Astrocyte of the cerebellum (primary cell): ENCODE measurements around the gene DNAJC2.

Experiments
- DNase-seq: peaks from one replicate; pipeline ENCODE4 v3.0.0-alpha.2; 2011; ENCODE audit warnings: low read depth
- H3K4me3 ChIP-seq: 2 replicates; pipeline ENCODE4 v1.5.1; 2011; ENCODE audit warnings: mild to moderate bottlenecking, low read depth, low read length, moderate library complexity
- in situ Hi-C: cut with HindIII; loops from 2 replicates; pipeline ENCODE4 v1.10.0; 2017; ENCODE audit warnings: low sequenced_read_pairs
- TF ChIP-seq, protein P1 (sequence below): IDR thresholded peaks from 2 replicates; pipeline ENCODE4 v1.5.1; 2012; ENCODE audit warnings: low read length, low read depth, moderate library complexity, mild to moderate bottlenecking; ENCODE audit errors: missing control alignments

The DNAJC2 gene

DNA sequence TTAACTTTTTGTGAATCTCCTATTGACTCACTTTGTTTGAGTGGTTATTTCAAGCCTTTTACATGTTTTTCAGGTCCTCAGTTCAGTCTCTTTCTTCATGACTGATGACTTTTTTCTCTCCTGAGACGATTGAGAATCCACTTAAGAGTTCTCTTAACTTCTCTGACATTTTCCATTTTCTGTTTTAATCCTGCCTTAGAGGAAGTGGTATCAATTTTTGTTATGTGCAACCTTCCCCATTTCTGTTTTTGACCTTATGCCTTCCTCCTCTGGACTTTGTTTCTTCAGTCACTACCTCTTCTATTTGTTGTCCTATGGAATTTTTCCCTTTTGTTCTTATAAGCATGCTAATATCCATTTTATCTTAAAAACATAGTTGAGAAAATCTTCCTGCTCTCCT is 5.2 kb upstream of the DNAJC2 start:
- TF ChIP-seq, protein P1, sequence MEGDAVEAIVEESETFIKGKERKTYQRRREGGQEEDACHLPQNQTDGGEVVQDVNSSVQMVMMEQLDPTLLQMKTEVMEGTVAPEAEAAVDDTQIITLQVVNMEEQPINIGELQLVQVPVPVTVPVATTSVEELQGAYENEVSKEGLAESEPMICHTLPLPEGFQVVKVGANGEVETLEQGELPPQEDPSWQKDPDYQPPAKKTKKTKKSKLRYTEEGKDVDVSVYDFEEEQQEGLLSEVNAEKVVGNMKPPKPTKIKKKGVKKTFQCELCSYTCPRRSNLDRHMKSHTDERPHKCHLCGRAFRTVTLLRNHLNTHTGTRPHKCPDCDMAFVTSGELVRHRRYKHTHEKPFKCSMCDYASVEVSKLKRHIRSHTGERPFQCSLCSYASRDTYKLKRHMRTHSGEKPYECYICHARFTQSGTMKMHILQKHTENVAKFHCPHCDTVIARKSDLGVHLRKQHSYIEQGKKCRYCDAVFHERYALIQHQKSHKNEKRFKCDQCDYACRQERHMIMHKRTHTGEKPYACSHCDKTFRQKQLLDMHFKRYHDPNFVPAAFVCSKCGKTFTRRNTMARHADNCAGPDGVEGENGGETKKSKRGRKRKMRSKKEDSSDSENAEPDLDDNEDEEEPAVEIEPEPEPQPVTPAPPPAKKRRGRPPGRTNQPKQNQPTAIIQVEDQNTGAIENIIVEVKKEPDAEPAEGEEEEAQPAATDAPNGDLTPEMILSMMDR, result no peak
- no peak overlapping the region for H3K4me3 ChIP-seq
- in situ Hi-C loops, result no loop called here
- no peak for DNase-seq

DNA sequence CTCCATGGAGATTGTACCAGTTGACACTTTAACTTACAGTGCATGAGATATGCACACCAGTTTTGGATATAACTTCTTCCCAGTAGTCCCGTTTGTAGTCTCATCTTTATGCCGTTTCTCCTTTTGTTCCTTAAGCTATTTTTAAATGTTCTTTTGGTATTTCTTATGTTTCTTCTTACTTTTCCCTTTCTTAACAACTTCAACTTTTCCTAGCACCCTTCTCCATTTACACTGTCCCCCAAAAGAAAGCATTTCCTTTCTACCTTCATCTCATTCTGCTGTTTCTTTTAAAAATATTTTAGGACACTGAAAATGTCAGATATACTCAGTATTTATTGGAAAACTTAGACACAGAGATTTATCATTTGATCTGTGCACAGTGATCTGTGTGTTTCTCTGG is 4.4 kb upstream of the DNAJC2 start:
- TF ChIP-seq, protein P1, result no peak
- no peak for DNase-seq
- peak overlapping the region; percentile 95 for H3K4me3 ChIP-seq
- in situ Hi-C loops, result no loop called here

DNA sequence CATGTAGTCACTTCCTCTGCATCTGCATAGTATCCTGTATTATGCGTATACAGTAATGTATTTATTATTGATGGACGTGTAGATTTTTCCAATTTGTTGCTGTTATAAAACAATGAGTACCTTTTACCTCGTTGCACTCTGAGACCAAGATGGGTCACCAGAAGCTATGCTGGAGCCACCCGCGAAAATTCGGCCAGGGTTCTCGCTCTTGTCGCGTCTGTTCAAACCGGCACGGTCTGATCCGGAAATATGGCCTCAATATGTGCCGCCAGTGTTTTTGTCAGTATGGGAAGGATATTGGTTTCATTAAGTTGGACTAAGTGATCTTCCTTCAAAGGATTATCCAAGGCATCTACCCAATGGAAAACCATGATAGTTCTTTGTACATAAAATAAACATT is 3.9 kb upstream of the DNAJC2 start:
- in situ Hi-C loops, result no loop called here
- TF ChIP-seq, protein P1, result no peak
- DNase-seq, result no peak

DNA sequence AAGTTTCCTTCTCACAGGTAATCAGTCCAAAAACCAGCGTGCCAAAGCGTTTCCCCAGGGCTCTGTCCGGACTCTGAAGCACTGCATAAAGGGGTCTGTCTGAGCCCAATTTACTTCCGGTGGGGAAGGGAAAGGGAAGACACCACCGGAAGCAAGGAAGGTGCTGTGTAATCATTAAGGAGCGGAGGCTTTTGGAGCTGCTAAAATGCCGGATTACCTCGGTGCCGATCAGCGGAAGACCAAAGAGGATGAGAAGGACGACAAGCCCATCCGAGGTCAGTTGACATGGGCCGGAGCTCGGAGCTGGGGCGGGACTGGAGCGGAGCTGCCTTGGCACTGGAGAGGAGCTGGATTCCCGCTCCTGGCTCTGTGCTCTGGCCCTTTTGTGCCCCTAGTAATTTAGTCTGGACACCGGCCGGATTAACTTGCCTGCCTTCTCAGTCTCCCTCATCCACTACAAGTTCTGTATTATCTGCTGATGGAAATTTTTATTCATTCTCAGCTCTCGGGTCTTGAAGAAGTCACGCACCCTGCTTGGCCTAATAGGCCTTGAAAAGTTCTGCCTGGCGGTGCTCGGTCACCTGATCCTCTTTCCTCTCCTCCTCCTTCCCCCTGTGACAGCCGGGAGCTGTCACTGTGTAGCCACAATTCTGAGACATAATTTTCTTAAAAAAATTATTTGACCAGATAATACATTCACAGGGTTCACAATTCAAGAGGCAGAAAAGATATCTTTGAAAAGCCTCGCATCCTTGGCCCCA is 3.1 kb upstream of the DNAJC2 start, which contains the start of gene PSMC2:
Gene PSMC2, plus strand, starts transcription at position 137 of the 761 bp plus-strand sequence. Its CDS starts 69 bp downstream, at position 206.
- peak; percentile 85 for DNase-seq
- in situ Hi-C loops, result no loop called here
- H3K4me3 ChIP-seq, result peak within 1 kb of the TSS; percentile 95
- TF ChIP-seq, protein P1, result no peak

More for the DNA sequence above, 3.9 kb upstream of the DNAJC2 start:
- peak overlapping the region; percentile 95 for H3K4me3 ChIP-seq

DNA sequence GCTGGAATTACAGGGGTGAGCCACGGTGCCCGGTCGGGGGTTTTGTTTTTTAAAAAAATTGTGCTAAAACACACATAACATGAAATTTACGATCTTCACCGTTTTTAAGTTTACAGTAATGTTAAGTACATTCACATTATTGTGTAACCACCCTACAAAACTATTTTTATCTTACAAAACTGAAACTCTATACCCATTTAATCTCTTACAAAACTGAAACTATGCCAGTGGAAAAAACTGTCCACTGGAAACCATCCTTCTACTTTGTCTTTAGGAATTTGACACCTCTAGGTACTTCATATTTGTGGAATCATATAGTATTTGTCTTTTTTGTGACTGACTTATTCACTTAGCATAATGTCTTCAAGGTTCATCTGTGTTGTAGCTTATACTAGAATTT is 1.8 kb upstream of the DNAJC2 start:
- DNase-seq, result no peak
- in situ Hi-C loops, result no loop called here
- TF ChIP-seq, protein P1, result no peak
- no peak overlapping the region for H3K4me3 ChIP-seq

DNA sequence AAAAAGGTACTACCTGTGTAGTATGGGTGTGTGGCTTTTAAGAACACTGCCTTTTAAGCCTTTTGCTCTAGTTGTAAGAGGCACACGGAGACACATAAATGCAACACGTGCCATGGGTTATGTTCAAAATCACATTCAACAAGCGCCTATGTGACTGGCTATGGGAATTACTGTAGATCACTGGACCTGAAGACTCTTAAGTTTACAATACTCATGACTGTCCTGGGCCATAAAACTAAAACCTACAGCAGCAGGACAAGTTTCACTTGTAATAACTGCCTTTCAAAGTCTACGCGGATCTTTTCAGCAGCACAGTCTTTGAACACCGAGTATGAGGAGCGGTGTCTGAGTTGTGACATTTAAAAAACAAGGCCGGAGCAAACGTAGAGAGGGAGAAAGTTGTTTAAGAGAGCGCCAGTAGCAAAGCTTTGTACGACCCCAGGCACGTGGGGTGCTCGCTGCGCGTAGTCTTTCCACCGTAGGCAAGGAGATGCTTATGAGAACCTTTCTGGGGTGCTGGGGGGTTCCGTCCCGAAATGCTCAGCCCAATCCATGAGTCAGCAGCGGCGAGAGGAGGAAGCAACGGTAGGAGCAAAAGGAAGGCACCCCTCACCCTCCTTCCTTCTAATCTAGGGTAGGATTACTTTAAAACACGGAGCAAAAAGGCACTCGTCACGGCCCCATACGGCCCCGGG is 662 bp downstream of the DNAJC2 start:
- DNase-seq, result no peak
- H3K4me3 ChIP-seq, result peak overlapping the region; percentile 81
- TF ChIP-seq, protein P1, result no peak
- in situ Hi-C loops, result loop anchor here (5.0 kb wide), 1 partner anchor 37 kb away; no protein-coding TSS in a partner anchor
